Suprapubic skin (tissue), 4 donors: ENCODE results near the gene TMEM236. TPM values are rescaled to one million over a fixed set of nuclear protein-coding genes. Genes with fewer than 3 reads are reported as not detected.

Source experiments
- DNase-seq, 2 donors: peaks; one replicate each; pipeline ENCODE4 v3.0.0-alpha.2; 2019; ENCODE audit warnings: low spot score in 2 of 2
- H3K27ac ChIP-seq: fragments of 200-600 bp; sonication (generic); one replicate; pipeline ENCODE4 v1.5.1; 2019
- H3K27me3 ChIP-seq: fragments of 200-600 bp; sonication (generic); one replicate; pipeline ENCODE4 v1.5.1; 2019
- H3K36me3 ChIP-seq: fragments of 200-600 bp; sonication (generic); one replicate; pipeline ENCODE4 v1.5.1; 2019
- H3K4me1 ChIP-seq: fragments of 200-600 bp; sonication (generic); one replicate; pipeline ENCODE4 v1.5.1; 2019
- H3K4me3 ChIP-seq: fragments of 200-600 bp; sonication (generic); one replicate; pipeline ENCODE4 v1.5.1; 2019; ENCODE audit warnings: mild to moderate bottlenecking
- H3K9me3 ChIP-seq: fragments of 200-600 bp; sonication (generic); one replicate; pipeline ENCODE4 v1.5.1; 2019
- EP300 ChIP-seq: sonication (generic); formaldehyde crosslinking; IDR thresholded peaks from one replicate; pipeline ENCODE4 v1.6.1; 2017; ENCODE audit warnings: antibody characterized with exemption
- POLR2A ChIP-seq, 2 donors: fragments of 450-650 bp; IDR thresholded peaks; one replicate each; pipeline ENCODE4 v1.6.1; 2017; ENCODE audit warnings: antibody characterized with exemption in 2 of 2, mild to moderate bottlenecking in 2 of 2, moderate library complexity in 2 of 2
- POLR2AphosphoS5 ChIP-seq, 3 donors: sonication (generic); formaldehyde crosslinking; IDR thresholded peaks; one replicate each; pipeline ENCODE4 v1.6.1; 2017; ENCODE audit warnings: antibody characterized with exemption in 3 of 3
- WGBS: methylation state at CpG from one replicate; pipeline ENCODE4 v1.1.5; 2018; 5-methylcytosine and 5-hydroxymethylcytosine counted together
- total RNA-seq, 4 donors: library from RNA; depleted of rRNA; stranded (reverse); fragments of >200 nt; gene quantifications; one replicate each; pipeline ENCODE4 v1.1.0, GENCODE V29; 2016
- TF ChIP-seq, protein P1 (sequence below), 2 donors: fragments of 200-600 bp in 1 of 2; fragments of 450-650 bp in 1 of 2; sonication (generic) in 1 of 2; IDR thresholded peaks; one replicate each; pipeline ENCODE4 v1.5.1; 2016 to 2019; ENCODE audit warnings: antibody characterized with exemption in 2 of 2, mild to moderate bottlenecking in 1 of 2, moderate library complexity in 1 of 2

The TMEM236 gene
- total RNA-seq, 4 donors from 2014 or later = 0.11 to 0.39 (median 0.13) TPM; not detected in 1

- no peak for TF ChIP-seq POLR2AphosphoS5 (IDR thresholded peaks at IDR 0.05)
- TF ChIP-seq EP300 = no peak
- TF ChIP-seq POLR2A (IDR thresholded peaks at IDR 0.05) = no peak
- TF ChIP-seq, protein P1, sequence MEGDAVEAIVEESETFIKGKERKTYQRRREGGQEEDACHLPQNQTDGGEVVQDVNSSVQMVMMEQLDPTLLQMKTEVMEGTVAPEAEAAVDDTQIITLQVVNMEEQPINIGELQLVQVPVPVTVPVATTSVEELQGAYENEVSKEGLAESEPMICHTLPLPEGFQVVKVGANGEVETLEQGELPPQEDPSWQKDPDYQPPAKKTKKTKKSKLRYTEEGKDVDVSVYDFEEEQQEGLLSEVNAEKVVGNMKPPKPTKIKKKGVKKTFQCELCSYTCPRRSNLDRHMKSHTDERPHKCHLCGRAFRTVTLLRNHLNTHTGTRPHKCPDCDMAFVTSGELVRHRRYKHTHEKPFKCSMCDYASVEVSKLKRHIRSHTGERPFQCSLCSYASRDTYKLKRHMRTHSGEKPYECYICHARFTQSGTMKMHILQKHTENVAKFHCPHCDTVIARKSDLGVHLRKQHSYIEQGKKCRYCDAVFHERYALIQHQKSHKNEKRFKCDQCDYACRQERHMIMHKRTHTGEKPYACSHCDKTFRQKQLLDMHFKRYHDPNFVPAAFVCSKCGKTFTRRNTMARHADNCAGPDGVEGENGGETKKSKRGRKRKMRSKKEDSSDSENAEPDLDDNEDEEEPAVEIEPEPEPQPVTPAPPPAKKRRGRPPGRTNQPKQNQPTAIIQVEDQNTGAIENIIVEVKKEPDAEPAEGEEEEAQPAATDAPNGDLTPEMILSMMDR (IDR thresholded peaks at IDR 0.05) = no peak
- Histone ChIP-seq H3K4me3 (no peak overlapping the region), H3K36me3 (no peaks in the 10 kb centered on the region), H3K27me3 (no peaks in the 10 kb centered on the region), H3K27ac (no peak overlapping the region), H3K9me3 (no peaks in the 10 kb centered on the region), H3K4me1 (no peaks in the 10 kb centered on the region)
- DNase-seq = no peak
- 90% methylated on average over 6 of the region's 6 CpGs for WGBS
Measured at GRCh38 chr10:17793823-17794644, 42.0 kb downstream of the TMEM236 start.

- 90% methylated on average over 4 of the region's 4 CpGs for WGBS
- Histone ChIP-seq H3K36me3 (no peaks in the 10 kb centered on the region), H3K27ac (no peak overlapping the region), H3K4me3 (no peak overlapping the region), H3K4me1 (no peaks in the 10 kb centered on the region), H3K9me3 (no peaks in the 10 kb centered on the region), H3K27me3 (no peaks in the 10 kb centered on the region)
- DNase-seq = no peak
- TF ChIP-seq, protein P1 (IDR thresholded peaks at IDR 0.05) = no peak
- TF ChIP-seq POLR2A (IDR thresholded peaks at IDR 0.05) (no peak), POLR2AphosphoS5 (IDR thresholded peaks at IDR 0.05) (no peak), EP300 (no peak)
Measured at GRCh38 chr10:17795083-17795482, 43.1 kb downstream of the TMEM236 start.

DNA sequence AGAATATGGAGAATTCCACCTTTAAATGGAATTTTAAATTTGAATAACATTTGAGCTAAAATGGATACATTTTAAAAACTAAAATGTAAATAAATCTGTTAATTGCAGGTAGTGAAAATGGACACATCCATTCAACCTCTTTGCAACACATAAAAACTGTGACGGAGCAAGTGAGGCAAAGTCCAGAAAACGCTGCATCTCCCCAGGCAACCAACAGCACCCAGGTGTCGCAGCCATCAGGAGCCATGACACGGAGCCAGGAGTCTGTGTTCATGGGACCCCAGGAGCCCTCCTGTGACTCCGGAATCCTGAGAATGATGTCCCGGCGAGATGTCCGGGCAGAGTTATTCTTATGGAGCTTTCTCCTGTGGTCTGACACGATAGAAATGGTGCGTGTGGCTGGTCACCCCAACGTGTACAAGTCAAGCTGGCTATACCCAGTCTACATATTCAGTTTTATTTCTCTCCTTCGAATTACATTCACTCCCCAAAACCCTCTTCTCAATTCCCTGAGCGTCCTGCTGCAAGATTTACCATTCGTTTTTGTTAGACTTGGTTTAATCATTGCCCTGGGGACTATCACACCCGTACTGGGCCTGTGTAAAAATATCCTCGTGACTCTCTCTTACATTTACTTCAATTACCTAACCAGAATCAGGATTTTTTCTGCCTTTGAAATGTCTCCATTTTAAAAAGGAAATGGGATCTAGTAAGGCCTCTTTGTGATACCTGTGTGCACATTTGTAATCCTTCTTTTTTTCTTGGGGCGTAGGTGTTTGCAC lies 44.0 kb downstream of the TMEM236 start:
- Histone ChIP-seq H3K9me3 (no peaks in the 10 kb centered on the region), H3K4me1 (no peaks in the 10 kb centered on the region), H3K27ac (no peak overlapping the region), H3K27me3 (no peaks in the 10 kb centered on the region), H3K4me3 (no peak overlapping the region), H3K36me3 (no peaks in the 10 kb centered on the region)
- WGBS = 86% methylated on average over 17 of the region's 17 CpGs
- no peak for DNase-seq
- TF ChIP-seq, protein P1 (IDR thresholded peaks at IDR 0.05) = no peak

DNA sequence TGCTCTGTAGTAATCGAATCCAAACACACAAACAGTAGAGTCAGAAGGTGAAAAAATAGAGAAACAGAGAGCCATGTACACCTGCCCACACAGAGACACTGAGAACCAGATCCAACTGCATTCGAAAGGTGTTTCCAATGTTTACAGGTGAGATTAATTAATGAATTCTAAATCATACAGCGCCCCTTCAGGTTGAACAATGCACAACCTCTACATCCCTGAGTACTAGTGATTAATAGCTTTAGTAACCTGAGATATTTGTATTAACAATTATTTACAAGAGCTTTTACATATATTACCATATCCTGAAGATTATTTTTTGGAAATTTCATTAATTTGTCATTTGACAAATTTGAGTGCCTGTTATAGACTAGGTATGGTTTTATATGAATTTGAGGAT lies 49.5 kb downstream of the TMEM236 start:
- H3K4me1 ChIP-seq = no peaks in the 10 kb centered on the region
- no peaks in the 10 kb centered on the region for H3K27me3 ChIP-seq
- no peak overlapping the region for H3K27ac ChIP-seq
- WGBS = 79% methylated on average over 3 of the region's 3 CpGs
- no peaks in the 10 kb centered on the region for H3K9me3 ChIP-seq
- no peak for DNase-seq
- no peaks in the 10 kb centered on the region for H3K36me3 ChIP-seq
- no peak overlapping the region for H3K4me3 ChIP-seq
- TF ChIP-seq, protein P1 (IDR thresholded peaks at IDR 0.05) = no peak
- no peak for TF ChIP-seq EP300
- no peak for TF ChIP-seq POLR2A (IDR thresholded peaks at IDR 0.05)
- no peak for TF ChIP-seq POLR2AphosphoS5 (IDR thresholded peaks at IDR 0.05)

GRCh38 chr10:17802350-17802749 lies 50.3 kb downstream of the TMEM236 start:
- Histone ChIP-seq H3K27me3 (no peaks in the 10 kb centered on the region), H3K4me3 (no peak overlapping the region), H3K36me3 (no peaks in the 10 kb centered on the region), H3K27ac (no peak overlapping the region), H3K9me3 (no peaks in the 10 kb centered on the region), H3K4me1 (no peaks in the 10 kb centered on the region)
- TF ChIP-seq POLR2AphosphoS5 (IDR thresholded peaks at IDR 0.05) (no peak), POLR2A (IDR thresholded peaks at IDR 0.05) (no peak), EP300 (no peak)
- TF ChIP-seq, protein P1 (IDR thresholded peaks at IDR 0.05) = no peak
- WGBS = 93% methylated on average over 11 of the region's 11 CpGs
- DNase-seq = no peak
